K562 (cell line): Measurements from ENCODE around the gene VSIG10L2. TPM values are rescaled to one million over a fixed set of nuclear protein-coding genes. Genes with fewer than 3 reads are reported as not detected.
A peak's percentile ranks its signal among the peaks of the same experiment; 100 is the strongest.

Source experiments
- CBFB ChIP-seq: sonication (generic); formaldehyde crosslinking; IDR thresholded peaks from 2 replicates; pipeline ENCODE4 v1.4.0; 2020; ENCODE audit warnings: mild to moderate bottlenecking, missing genetic modification reagents
- EZH2 ChIP-seq: IDR thresholded peaks from 2 replicates; pipeline ENCODE4 v1.6.1; 2012; ENCODE audit warnings: low read depth, mild to moderate bottlenecking, inconsistent platforms, low read length, borderline replicate concordance
- HCFC1 ChIP-seq: IDR thresholded peaks from 2 replicates; pipeline ENCODE4 v1.6.1; 2012; ENCODE audit warnings: low read depth, low read length, improper control_type of control experiment
- KAT2B ChIP-seq: IDR thresholded peaks from one replicate; pipeline ENCODE4 v1.6.1; 2012; ENCODE audit warnings: low read depth, mild to moderate bottlenecking, control low read depth, inconsistent platforms, low read length, moderate library complexity
- LEF1 ChIP-seq: fragments of 450-650 bp; IDR thresholded peaks from 2 replicates; pipeline ENCODE4 v1.6.1; 2016; ENCODE audit warnings: mild to moderate bottlenecking
- PRMT5 ChIP-seq: sonication (generic); formaldehyde crosslinking; IDR thresholded peaks from 2 replicates; pipeline ENCODE4 v1.5.0; 2020; ENCODE audit warnings: missing genetic modification reagents
- RCOR1 ChIP-seq, 2 experiments: IDR thresholded peaks; 2 replicates each; pipeline ENCODE4 v1.6.1; 2012; ENCODE audit warnings: low read depth in 2 of 2, low read length in 2 of 2, borderline replicate concordance in 1 of 2, improper control_type of control experiment in 1 of 2
- ZC3H11A ChIP-seq: IDR thresholded peaks from 2 replicates; pipeline ENCODE4 v1.6.1; 2012; ENCODE audit warnings: low read depth, low read length, improper control_type of control experiment
- ZNF408 ChIP-seq: fragments of 250-450 bp; sonication (Bioruptor Pico); IDR thresholded peaks from 2 replicates; pipeline ENCODE4 v1.4.0; 2020; ENCODE audit warnings: low read depth, mild to moderate bottlenecking, moderate library complexity
- ZNF766 ChIP-seq: fragments of 200-800 bp; sonication (Bioruptor generic); conservative IDR thresholded peaks from 2 replicates; pipeline ENCODE4 v1.6.1; 2016; ENCODE audit warnings: missing genetic modification characterization, missing compliant biosample characterization
- polyA plus RNA-seq, 8 experiments: library from polyadenylated mRNA; depleted of rRNA in 4 of 8; stranded (reverse) in 5 of 8; unstranded in 3 of 8; fragments of >200 nt; fragmentation: Nextera tagmentation in 2 of 8; fragmentation: Illumina TruSeq in 1 of 8; extraction: Ambion mirVana in 2 of 8; extraction: Trizol in 1 of 8; gene quantifications; 2 replicates each; pipeline versions ENCODE4 v1.2.1 to v1.2.3, GENCODE V29; 2011 to 2014; ENCODE audit warnings: inconsistent platforms in 1 of 8, missing spikeins in 1 of 8
- total RNA-seq, 7 experiments: library from RNA; depleted of rRNA in 6 of 7; stranded (reverse); fragments of >200 nt in 6 of 7; fragmentation: Illumina TruSeq in 2 of 7; extraction: Trizol in 2 of 7; gene quantifications; 2 replicates each; pipeline versions ENCODE4 v1.2.1 to v1.2.3, GENCODE V29; 2011 to 2021; ENCODE audit warnings: low replicate concordance in 1 of 7
- TF ChIP-seq, protein P1 (sequence below), 3 experiments: fragments of 200-800 bp in 1 of 3; fragments of 250-450 bp in 1 of 3; fragments of 450-650 bp in 1 of 3; sonication (Bioruptor Pico) in 1 of 3; sonication (Bioruptor generic) in 1 of 3; formaldehyde crosslinking in 1 of 3; IDR thresholded peaks; 2 replicates each; pipeline versions ENCODE4 v1.6.1 to v1.8.0; 2016 to 2022; ENCODE audit warnings: mild to moderate bottlenecking in 2 of 3, missing genetic modification characterization in 2 of 3, missing compliant biosample characterization in 1 of 3, moderate library complexity in 1 of 3
- TF ChIP-seq, protein P2 (sequence below): fragments of 200-600 bp; sonication (generic); IDR thresholded peaks from one replicate; pipeline ENCODE4 v1.6.1; 2012; ENCODE audit warnings: mild to moderate bottlenecking, low read depth, low read length, inconsistent platforms

The VSIG10L2 gene
- total and polyA plus RNA-seq, 9 of the 15 experiments (the other 6 are each of a cell fraction or from before 2014, with no cell fraction given): not detected

DNA sequence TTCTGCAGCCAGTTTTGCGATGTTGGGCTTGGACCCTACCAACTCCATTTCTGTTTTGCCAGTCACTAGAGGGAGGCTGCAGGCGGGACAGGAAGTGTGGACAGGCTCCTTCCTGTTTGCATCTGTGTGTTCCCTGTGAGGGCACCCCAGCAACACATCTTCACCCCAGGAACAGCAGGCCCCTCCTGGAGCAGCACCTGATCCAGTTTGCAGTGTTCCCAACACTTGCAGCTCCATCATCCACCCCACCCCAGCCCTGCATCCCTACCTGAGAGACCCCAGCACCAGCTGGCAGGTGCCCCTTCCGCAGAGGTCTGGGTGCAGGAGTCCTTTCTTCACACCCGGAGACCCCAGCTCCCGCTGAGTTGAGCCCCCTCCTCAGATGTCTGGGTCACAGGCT lies 7.4 kb upstream of the VSIG10L2 start (continued):
- TF ChIP-seq, protein P1, sequence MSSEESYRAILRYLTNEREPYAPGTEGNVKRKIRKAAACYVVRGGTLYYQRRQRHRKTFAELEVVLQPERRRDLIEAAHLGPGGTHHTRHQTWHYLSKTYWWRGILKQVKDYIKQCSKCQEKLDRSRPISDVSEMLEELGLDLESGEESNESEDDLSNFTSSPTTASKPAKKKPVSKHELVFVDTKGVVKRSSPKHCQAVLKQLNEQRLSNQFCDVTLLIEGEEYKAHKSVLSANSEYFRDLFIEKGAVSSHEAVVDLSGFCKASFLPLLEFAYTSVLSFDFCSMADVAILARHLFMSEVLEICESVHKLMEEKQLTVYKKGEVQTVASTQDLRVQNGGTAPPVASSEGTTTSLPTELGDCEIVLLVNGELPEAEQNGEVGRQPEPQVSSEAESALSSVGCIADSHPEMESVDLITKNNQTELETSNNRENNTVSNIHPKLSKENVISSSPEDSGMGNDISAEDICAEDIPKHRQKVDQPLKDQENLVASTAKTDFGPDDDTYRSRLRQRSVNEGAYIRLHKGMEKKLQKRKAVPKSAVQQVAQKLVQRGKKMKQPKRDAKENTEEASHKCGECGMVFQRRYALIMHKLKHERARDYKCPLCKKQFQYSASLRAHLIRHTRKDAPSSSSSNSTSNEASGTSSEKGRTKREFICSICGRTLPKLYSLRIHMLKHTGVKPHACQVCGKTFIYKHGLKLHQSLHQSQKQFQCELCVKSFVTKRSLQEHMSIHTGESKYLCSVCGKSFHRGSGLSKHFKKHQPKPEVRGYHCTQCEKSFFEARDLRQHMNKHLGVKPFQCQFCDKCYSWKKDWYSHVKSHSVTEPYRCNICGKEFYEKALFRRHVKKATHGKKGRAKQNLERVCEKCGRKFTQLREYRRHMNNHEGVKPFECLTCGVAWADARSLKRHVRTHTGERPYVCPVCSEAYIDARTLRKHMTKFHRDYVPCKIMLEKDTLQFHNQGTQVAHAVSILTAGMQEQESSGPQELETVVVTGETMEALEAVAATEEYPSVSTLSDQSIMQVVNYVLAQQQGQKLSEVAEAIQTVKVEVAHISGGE (CRISPR knock-in tag; IDR thresholded peaks at IDR 0.05): peak in 2 of 3 experiments; percentile 70 to 91; a peak in 4 of 6 replicates
- TF ChIP-seq LEF1 (no peak), HCFC1 (0 out of 2 replicates have a peak, but pooled peaks have one; percentile 29), ZNF766 (CRISPR knock-in tag) (no peak), CBFB (no peak), EZH2 (no peak), RCOR1 (IDR thresholded peaks at IDR 0.05; ENCODE audit: borderline replicate concordance in 1 of 2, low read depth in 2 of 2, low read length in 2 of 2) (no peak), KAT2B (no peak), ZNF408 (CRISPR knock-in tag) (no peak), PRMT5 (CRISPR knock-in tag) (no peak), ZC3H11A (no peak)
- TF ChIP-seq, protein P2, sequence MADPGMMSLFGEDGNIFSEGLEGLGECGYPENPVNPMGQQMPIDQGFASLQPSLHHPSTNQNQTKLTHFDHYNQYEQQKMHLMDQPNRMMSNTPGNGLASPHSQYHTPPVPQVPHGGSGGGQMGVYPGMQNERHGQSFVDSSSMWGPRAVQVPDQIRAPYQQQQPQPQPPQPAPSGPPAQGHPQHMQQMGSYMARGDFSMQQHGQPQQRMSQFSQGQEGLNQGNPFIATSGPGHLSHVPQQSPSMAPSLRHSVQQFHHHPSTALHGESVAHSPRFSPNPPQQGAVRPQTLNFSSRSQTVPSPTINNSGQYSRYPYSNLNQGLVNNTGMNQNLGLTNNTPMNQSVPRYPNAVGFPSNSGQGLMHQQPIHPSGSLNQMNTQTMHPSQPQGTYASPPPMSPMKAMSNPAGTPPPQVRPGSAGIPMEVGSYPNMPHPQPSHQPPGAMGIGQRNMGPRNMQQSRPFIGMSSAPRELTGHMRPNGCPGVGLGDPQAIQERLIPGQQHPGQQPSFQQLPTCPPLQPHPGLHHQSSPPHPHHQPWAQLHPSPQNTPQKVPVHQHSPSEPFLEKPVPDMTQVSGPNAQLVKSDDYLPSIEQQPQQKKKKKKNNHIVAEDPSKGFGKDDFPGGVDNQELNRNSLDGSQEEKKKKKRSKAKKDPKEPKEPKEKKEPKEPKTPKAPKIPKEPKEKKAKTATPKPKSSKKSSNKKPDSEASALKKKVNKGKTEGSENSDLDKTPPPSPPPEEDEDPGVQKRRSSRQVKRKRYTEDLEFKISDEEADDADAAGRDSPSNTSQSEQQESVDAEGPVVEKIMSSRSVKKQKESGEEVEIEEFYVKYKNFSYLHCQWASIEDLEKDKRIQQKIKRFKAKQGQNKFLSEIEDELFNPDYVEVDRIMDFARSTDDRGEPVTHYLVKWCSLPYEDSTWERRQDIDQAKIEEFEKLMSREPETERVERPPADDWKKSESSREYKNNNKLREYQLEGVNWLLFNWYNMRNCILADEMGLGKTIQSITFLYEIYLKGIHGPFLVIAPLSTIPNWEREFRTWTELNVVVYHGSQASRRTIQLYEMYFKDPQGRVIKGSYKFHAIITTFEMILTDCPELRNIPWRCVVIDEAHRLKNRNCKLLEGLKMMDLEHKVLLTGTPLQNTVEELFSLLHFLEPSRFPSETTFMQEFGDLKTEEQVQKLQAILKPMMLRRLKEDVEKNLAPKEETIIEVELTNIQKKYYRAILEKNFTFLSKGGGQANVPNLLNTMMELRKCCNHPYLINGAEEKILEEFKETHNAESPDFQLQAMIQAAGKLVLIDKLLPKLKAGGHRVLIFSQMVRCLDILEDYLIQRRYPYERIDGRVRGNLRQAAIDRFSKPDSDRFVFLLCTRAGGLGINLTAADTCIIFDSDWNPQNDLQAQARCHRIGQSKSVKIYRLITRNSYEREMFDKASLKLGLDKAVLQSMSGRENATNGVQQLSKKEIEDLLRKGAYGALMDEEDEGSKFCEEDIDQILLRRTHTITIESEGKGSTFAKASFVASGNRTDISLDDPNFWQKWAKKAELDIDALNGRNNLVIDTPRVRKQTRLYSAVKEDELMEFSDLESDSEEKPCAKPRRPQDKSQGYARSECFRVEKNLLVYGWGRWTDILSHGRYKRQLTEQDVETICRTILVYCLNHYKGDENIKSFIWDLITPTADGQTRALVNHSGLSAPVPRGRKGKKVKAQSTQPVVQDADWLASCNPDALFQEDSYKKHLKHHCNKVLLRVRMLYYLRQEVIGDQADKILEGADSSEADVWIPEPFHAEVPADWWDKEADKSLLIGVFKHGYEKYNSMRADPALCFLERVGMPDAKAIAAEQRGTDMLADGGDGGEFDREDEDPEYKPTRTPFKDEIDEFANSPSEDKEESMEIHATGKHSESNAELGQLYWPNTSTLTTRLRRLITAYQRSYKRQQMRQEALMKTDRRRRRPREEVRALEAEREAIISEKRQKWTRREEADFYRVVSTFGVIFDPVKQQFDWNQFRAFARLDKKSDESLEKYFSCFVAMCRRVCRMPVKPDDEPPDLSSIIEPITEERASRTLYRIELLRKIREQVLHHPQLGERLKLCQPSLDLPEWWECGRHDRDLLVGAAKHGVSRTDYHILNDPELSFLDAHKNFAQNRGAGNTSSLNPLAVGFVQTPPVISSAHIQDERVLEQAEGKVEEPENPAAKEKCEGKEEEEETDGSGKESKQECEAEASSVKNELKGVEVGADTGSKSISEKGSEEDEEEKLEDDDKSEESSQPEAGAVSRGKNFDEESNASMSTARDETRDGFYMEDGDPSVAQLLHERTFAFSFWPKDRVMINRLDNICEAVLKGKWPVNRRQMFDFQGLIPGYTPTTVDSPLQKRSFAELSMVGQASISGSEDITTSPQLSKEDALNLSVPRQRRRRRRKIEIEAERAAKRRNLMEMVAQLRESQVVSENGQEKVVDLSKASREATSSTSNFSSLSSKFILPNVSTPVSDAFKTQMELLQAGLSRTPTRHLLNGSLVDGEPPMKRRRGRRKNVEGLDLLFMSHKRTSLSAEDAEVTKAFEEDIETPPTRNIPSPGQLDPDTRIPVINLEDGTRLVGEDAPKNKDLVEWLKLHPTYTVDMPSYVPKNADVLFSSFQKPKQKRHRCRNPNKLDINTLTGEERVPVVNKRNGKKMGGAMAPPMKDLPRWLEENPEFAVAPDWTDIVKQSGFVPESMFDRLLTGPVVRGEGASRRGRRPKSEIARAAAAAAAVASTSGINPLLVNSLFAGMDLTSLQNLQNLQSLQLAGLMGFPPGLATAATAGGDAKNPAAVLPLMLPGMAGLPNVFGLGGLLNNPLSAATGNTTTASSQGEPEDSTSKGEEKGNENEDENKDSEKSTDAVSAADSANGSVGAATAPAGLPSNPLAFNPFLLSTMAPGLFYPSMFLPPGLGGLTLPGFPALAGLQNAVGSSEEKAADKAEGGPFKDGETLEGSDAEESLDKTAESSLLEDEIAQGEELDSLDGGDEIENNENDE: no peak
